ENCODE results near the gene GPR142.

GRCh38 chr17:74393346-74393942, 26.1 kb downstream of the GPR142 start:
- TF ChIP-seq FOXM1 (IDR thresholded peaks at IDR 0.05; ENCODE audit: borderline replicate concordance, low read depth) = no peak
- TF ChIP-seq TAF1 (IDR thresholded peaks at IDR 0.05; ENCODE audit: low read depth) = no peak
- TF ChIP-seq CEBPB (IDR thresholded peaks at IDR 0.05) = no peak
- no peak for TF ChIP-seq REST (IDR thresholded peaks at IDR 0.05; ENCODE audit: low read depth)
- TF ChIP-seq EP300 (IDR thresholded peaks at IDR 0.05; ENCODE audit: borderline replicate concordance) = no peak
- TF ChIP-seq ZBTB7A (IDR thresholded peaks at IDR 0.05; ENCODE audit: low read depth) = no peak
- TF ChIP-seq YY1 (IDR thresholded peaks at IDR 0.05; ENCODE audit: low read depth) = no peak
- no peak for TF ChIP-seq MAX (IDR thresholded peaks at IDR 0.05)
- TF ChIP-seq EGR1 (IDR thresholded peaks at IDR 0.05) = no peak
- TF ChIP-seq CREB1 (IDR thresholded peaks at IDR 0.05; ENCODE audit: low read depth) = no peak
- no peak for TF ChIP-seq RAD21 (IDR thresholded peaks at IDR 0.05; ENCODE audit: low read depth)
- TF ChIP-seq TCF12 (IDR thresholded peaks at IDR 0.05; ENCODE audit: low read depth) = no peak
- no peak for TF ChIP-seq USF1 (IDR thresholded peaks at IDR 0.05)
- no peak for TF ChIP-seq NFIC (IDR thresholded peaks at IDR 0.05)

Measured in Ishikawa (cell line).